CD4-positive, alpha-beta memory T cell (primary cell): Measurements from ENCODE around the gene RESF1. TPM values are rescaled to one million over a fixed set of nuclear protein-coding genes. Genes with fewer than 3 reads are reported as not detected.

Experiments
- CTCF ChIA-PET: fragments of 350-600 bp; sonication (Branson Sonifier 250); formaldehyde crosslinking; loops from one replicate; lab custom pipeline; 2021; ENCODE audit warnings: inconsistent platforms; ENCODE audit not compliant: partially characterized antibody; lab: Charles Lee
- POLR2A ChIA-PET: fragments of 350-600 bp; sonication (Branson Sonifier 250); formaldehyde crosslinking; loops from one replicate; lab custom pipeline; 2021; ENCODE audit not compliant: partially characterized antibody; lab: Charles Lee
- DNase-seq, 5 donors: peaks; one replicate each; pipeline versions ENCODE4 v3.0.0 to v3.0.0-alpha.2; 2020 to 2022; ENCODE audit warnings: mixed read lengths in 1 of 5
- H3K27ac ChIP-seq: one replicate; pipeline ENCODE4 v1.7.0; 2013; ENCODE audit warnings: low read depth, low read length
- H3K27me3 ChIP-seq: 2 replicates; pipeline ENCODE4 v1.7.0; 2013; ENCODE audit warnings: mild to moderate bottlenecking, low read length, moderate library complexity; ENCODE audit not compliant: insufficient read depth
- H3K36me3 ChIP-seq: 2 replicates; pipeline ENCODE4 v1.7.0; 2013; ENCODE audit warnings: mild to moderate bottlenecking, low read length, moderate library complexity; ENCODE audit not compliant: insufficient read depth
- H3K4me1 ChIP-seq: 2 replicates; pipeline ENCODE4 v1.7.0; 2013; ENCODE audit warnings: mild to moderate bottlenecking, low read length, moderate library complexity; ENCODE audit not compliant: insufficient read depth
- H3K4me3 ChIP-seq, 2 donors: one replicate each; pipeline ENCODE4 v1.7.0; 2013; ENCODE audit warnings: low read length in 2 of 2, mild to moderate bottlenecking in 1 of 2
- H3K9me3 ChIP-seq, 2 donors: one replicate each; pipeline ENCODE4 v1.7.0; 2013; ENCODE audit warnings: low read length in 2 of 2, control low read depth in 1 of 2; ENCODE audit not compliant: control insufficient read depth in 1 of 2
- H3K27ac Mint-ChIP-seq, 7 donors: one replicate each; pipeline ENCODE4 v1.8.0; 2020 to 2021; ENCODE audit warnings: mixed read lengths in 7 of 7, mild to moderate bottlenecking in 6 of 7, inconsistent platforms in 3 of 7, moderate library complexity in 3 of 7
- H3K27me3 Mint-ChIP-seq, 2 donors: one replicate each; pipeline ENCODE4 v1.8.0; 2020 to 2021; ENCODE audit warnings: mixed read lengths in 2 of 2
- H3K36me3 Mint-ChIP-seq, 2 donors: one replicate each; pipeline ENCODE4 v1.8.0; 2020 to 2021; ENCODE audit warnings: mixed read lengths in 2 of 2, inconsistent platforms in 1 of 2, mild to moderate bottlenecking in 1 of 2
- H3K4me1 Mint-ChIP-seq, 4 donors: one replicate each; pipeline ENCODE4 v1.8.0; 2020 to 2021; ENCODE audit warnings: mixed read lengths in 4 of 4, mild to moderate bottlenecking in 1 of 4
- H3K4me3 Mint-ChIP-seq, 8 donors: one replicate each; pipeline ENCODE4 v1.8.0; 2020 to 2021; ENCODE audit warnings: mixed read lengths in 8 of 8, mild to moderate bottlenecking in 7 of 8, moderate library complexity in 6 of 8, inconsistent platforms in 3 of 8
- H3K9me3 Mint-ChIP-seq, 8 donors: one replicate each; pipeline ENCODE4 v1.8.0; 2020 to 2021; ENCODE audit warnings: mixed read lengths in 8 of 8, mild to moderate bottlenecking in 5 of 8, inconsistent platforms in 3 of 8, moderate library complexity in 1 of 8
- intact Hi-C: fragments of 100-400 bp; cut with micrococcal nuclease; formaldehyde crosslinking; loops from one replicate; pipeline ENCODE4 v1.15.1; 2023
- polyA plus RNA-seq, 2 donors: library from polyadenylated mRNA; unstranded; fragments of 300-500 nt; fragmentation: Illumina TruSeq; gene quantifications; one replicate each; pipeline ENCODE4 v1.2.3, GENCODE V29; 2021
- total RNA-seq, 2 experiments: library from RNA; stranded (reverse); gene quantifications; one replicate each; pipeline ENCODE4 v1.2.3, GENCODE V29; 2021

RESF1 gene
- total and polyA plus RNA-seq, 4 experiments from 2014 or later = 56.5 to 545 (median 439) TPM

DNA sequence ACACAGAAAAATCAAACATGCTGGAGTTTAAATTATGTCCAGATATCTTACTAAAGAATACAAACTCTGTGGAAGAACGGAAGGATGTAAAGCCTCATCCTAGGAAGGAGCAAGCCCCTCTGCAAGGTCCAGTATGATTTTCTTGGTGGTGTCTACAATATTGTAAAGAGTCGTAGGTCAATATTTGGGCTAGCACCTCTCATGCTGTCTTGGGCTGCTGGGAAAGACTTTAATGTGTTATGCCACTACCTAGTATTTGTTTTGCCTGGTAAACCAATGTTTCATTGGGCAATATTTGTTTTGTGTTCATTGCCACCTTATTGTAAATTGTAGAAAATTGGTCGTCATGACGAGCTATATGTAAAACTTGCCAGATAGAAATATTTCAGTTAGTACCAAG is 26.6 kb downstream of the RESF1 start:
- intact Hi-C loops = loop anchor here (2.0 kb wide), 1 partner anchor 17 kb away; no protein-coding TSS in a partner anchor
- peaks cover 35 to 62% (median 40%) of the 10 kb centered on the region in 4 donors for H3K4me1 Mint-ChIP-seq
- peaks cover 3 to 79% (median 72%) of the 10 kb centered on the region in 8 donors for H3K9me3 Mint-ChIP-seq
- no peaks in the 10 kb centered on the region for H3K27me3 Mint-ChIP-seq
- peak overlapping the region in 4 of 7 donors; percentile 35 to 57 (median 53) for H3K27ac Mint-ChIP-seq
- Histone ChIP-seq H3K27me3 (no peaks in the 10 kb centered on the region), H3K27ac (no peak overlapping the region), H3K36me3 (peaks cover 28% of the 10 kb centered on the region), H3K4me1 (peaks cover 45% of the 10 kb centered on the region), H3K9me3 (peaks cover 28 to 49% of the 10 kb centered on the region in 2 donors), H3K4me3 (no peak overlapping the region)
- ChIA-PET POLR2A (interaction anchor here (0.7 to 6.8 kb wide), 10 partner anchors 9 to 327 kb away, joined by 3 to 55 read pairs (median 6); partner anchors contain the start of genes ETFBKMT and RESF1), CTCF (interaction anchor here (0.7 to 2.2 kb wide), 4 partner anchors 8 to 333 kb away, joined by 3 to 7 read pairs (median 6); no protein-coding TSS in a partner anchor)
- peaks cover 86 to 92% of the 10 kb centered on the region in 2 donors for H3K36me3 Mint-ChIP-seq
- DNase-seq = no peak
- H3K4me3 Mint-ChIP-seq = peak overlapping the region in 1 of 8 donors; percentile 24

DNA sequence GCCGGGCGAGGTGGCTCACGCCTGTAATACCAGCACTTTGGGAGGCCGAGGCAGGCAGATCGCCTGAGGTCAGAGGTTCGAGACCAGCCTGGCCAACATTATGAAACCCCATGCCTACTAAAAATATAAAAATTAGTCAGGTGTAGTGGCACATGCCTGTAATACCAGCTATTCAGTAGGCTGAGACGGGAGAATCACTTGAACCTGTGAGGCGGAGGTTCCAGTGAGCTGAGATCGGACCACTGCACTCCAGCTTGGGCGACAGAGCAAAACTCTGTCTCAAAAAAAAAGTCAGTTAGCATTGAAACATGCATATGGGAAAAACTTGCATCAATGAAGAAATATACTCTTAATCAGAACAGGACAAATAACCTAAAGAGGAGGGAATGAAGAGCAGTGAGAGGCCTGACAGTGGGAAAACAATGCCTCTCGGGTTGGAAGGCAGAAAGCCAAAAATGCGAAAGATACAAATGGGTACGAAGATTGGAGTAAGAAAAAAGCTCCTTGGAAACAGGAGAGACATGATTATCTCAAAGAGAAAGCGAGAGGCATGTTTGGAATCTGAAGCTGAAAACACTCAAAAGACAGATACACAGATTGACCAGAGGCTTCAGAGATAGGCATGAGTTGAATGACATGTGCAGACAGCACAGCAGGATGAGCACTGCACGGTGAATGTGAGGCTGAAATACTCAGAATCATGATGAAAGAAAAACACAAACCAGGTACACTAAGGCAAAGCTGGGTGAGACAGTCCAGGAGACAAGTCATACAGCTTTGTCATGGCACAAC is 30.6 kb downstream of the RESF1 start:
- ChIA-PET CTCF (interaction anchor here (0.7 to 1.3 kb wide), 5 partner anchors 16 to 337 kb away, joined by 3 to 5 read pairs (median 3); no protein-coding TSS in a partner anchor), POLR2A (interaction anchor here (0.6 to 1.9 kb wide), 8 partner anchors 12 to 260 kb away, joined by 3 to 8 read pairs (median 4); partner anchors contain the start of genes AMN1 and RESF1)
- no peak overlapping the region for H3K4me3 ChIP-seq
- Mint-ChIP-seq H3K27ac (peak overlapping the region in 5 of 7 donors; percentile 14 to 84 (median 63)), H3K9me3 (peaks cover 0 to 59% (median 45%) of the 10 kb centered on the region in 8 donors), H3K4me3 (peak overlapping the region in 1 of 8 donors; percentile 58), H3K4me1 (peaks cover 20 to 28% (median 27%) of the 10 kb centered on the region in 4 donors), H3K36me3 (peaks cover 71 to 82% of the 10 kb centered on the region in 2 donors), H3K27me3 (no peaks in the 10 kb centered on the region)
- intact Hi-C loops = loop anchor here (5.0 kb wide), 1 partner anchor 307 kb away; no protein-coding TSS in a partner anchor
- H3K9me3 ChIP-seq = peaks cover 1 to 10% of the 10 kb centered on the region in 2 donors
- H3K4me1 ChIP-seq = peaks cover 7% of the 10 kb centered on the region
- H3K36me3 ChIP-seq = peaks cover 19% of the 10 kb centered on the region
- no peak for DNase-seq
- no peaks in the 10 kb centered on the region for H3K27me3 ChIP-seq
- no peak overlapping the region for H3K27ac ChIP-seq

DNA sequence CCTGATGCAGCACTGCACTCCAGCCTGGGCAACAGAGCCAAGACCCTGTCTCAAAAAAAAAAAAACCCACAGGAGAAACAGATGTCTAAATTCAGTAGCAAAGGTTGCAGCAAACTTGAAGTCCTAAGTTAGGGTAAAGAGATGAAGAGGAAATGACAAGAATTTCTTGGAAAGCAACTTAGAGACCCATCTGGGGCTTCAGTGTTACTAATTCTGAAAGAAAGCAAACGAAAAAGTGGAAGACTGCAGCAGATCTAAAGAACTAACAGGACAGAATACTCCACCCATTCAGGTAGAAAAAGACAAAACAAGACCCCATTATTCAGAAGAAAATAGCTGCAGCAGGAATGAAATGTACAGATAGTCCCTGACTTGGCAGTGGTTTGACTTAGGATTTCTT is 31.9 kb downstream of the RESF1 start:
- Mint-ChIP-seq H3K27ac (peak overlapping the region in 3 of 7 donors; percentile 25 to 87 (median 44)), H3K27me3 (no peaks in the 10 kb centered on the region), H3K36me3 (peaks cover 62 to 75% of the 10 kb centered on the region in 2 donors), H3K4me1 (peaks cover 9 to 19% (median 13%) of the 10 kb centered on the region in 4 donors), H3K4me3 (no peak overlapping the region), H3K9me3 (peaks cover 0 to 45% (median 33%) of the 10 kb centered on the region in 8 donors)
- Histone ChIP-seq H3K27me3 (no peaks in the 10 kb centered on the region), H3K4me1 (no peaks in the 10 kb centered on the region), H3K9me3 (no peaks in the 10 kb centered on the region), H3K36me3 (peaks cover 24% of the 10 kb centered on the region), H3K27ac (no peak overlapping the region), H3K4me3 (no peak overlapping the region)
- intact Hi-C loops = loop anchor here (5.0 kb wide), 1 partner anchor 309 kb away; no protein-coding TSS in a partner anchor
- POLR2A ChIA-PET = interaction anchor here (0.6 to 1.7 kb wide), 8 partner anchors 12 to 177 kb away, joined by 3 to 6 read pairs (median 4); no protein-coding TSS in a partner anchor
- DNase-seq = no peak
- CTCF ChIA-PET = interaction anchor here (1.0 kb wide), 1 partner anchor 31 kb away, joined by 4 read pairs; no protein-coding TSS in a partner anchor

DNA sequence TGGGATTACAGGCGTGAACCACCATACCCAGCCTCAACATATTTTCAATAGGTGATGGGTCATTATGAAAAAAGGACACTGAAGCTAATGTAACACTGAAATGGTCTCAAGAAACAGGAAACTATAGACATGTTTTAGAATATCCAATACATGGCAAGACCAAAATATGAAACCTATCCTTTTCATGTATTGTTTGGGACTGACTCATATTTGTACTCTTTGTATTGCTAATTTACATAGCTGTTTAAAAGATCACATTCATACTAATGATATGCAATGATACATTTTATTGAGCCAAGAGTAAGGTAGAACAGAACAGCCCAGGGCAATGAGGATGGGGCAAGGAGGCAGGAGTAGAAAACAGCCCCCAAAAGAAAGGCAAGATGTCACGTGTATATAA is 32.6 kb downstream of the RESF1 start:
- peak overlapping the region in 2 of 7 donors; percentile 23 to 70 for H3K27ac Mint-ChIP-seq
- Histone ChIP-seq H3K27me3 (no peaks in the 10 kb centered on the region), H3K36me3 (peaks cover 28% of the 10 kb centered on the region), H3K4me1 (no peaks in the 10 kb centered on the region), H3K27ac (no peak overlapping the region), H3K4me3 (no peak overlapping the region), H3K9me3 (no peaks in the 10 kb centered on the region)
- POLR2A ChIA-PET = interaction anchor here (0.6 to 1.7 kb wide), 10 partner anchors 11 to 263 kb away, joined by 3 to 6 read pairs (median 4); partner anchors contain the start of gene AMN1
- intact Hi-C loops = loop anchor here (5.0 kb wide), 1 partner anchor 310 kb away; no protein-coding TSS in a partner anchor
- peaks cover 0 to 39% (median 26%) of the 10 kb centered on the region in 8 donors for H3K9me3 Mint-ChIP-seq
- peaks cover 58 to 69% of the 10 kb centered on the region in 2 donors for H3K36me3 Mint-ChIP-seq
- peak overlapping the region in 1 of 8 donors; percentile 31 for H3K4me3 Mint-ChIP-seq
- DNase-seq = no peak
- CTCF ChIA-PET = interaction anchor here (1.0 to 1.4 kb wide), 3 partner anchors 10 to 69 kb away, joined by 4 to 5 read pairs (median 5); no protein-coding TSS in a partner anchor
- no peaks in the 10 kb centered on the region for H3K27me3 Mint-ChIP-seq
- H3K4me1 Mint-ChIP-seq = peaks cover 6 to 13% (median 8%) of the 10 kb centered on the region in 4 donors

DNA sequence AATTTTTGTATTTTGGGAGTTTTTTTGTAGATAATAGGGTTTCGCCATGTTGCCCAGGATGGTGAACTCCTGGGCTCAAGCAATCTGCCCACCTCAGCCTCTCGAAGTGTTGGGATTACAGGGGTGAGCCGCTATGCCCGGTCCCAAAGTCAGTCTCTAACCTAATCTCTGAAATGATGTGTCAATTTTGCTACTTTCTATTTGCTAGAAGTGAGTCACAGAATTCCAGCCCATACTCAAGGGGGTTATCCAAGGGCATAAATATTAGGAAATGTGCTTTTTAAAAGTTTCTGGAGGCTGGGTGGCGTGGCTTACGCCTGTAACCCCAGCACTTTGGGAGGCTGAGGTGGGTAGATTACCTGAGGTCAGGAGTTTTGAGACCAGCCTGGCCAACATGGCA is 40.5 kb downstream of the RESF1 start:
- H3K36me3 Mint-ChIP-seq = peaks cover 39 to 45% of the 10 kb centered on the region in 2 donors
- ChIA-PET POLR2A (interaction anchor here (1.2 to 1.6 kb wide), 2 partner anchors 15 to 19 kb away, joined by 4 to 6 read pairs; no protein-coding TSS in a partner anchor), CTCF (no interaction called here)

DNA sequence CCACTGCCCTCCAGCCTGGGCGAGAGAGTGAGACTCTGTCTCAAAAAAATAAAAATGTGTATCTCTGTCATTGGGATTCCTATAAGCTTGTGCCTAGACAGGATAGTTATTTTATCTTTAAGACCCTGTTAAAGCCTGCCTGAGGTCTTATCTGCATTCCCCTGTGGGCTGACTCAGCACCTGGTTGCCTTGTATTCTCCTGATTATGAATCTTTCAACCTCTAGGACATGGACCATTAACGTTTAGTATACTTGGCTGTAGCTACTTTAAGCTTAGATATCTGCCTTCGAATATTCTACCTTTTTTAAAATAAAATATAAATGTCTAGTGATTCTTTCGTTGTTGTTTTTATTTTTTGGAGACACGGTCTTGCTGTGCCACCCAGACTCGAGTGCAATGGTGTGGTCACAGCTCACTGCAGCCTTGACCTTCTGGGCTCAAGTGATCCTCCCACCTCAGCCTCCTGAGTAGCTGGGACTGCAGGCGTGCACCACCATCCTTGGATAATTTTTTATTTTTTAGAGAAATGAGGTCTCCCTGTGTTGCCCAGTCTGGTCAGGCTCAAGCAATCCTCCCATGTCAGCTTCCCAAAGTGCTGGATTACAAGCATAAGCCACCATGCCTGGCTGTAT is 41.3 kb downstream of the RESF1 start:
- peak overlapping the region in 2 of 7 donors; percentile 19 to 69 for H3K27ac Mint-ChIP-seq
- peaks cover 0 to 4% (median 0%) of the 10 kb centered on the region in 8 donors for H3K9me3 Mint-ChIP-seq
- H3K36me3 Mint-ChIP-seq = peaks cover 35 to 44% of the 10 kb centered on the region in 2 donors
- ChIA-PET CTCF (interaction anchor here (1.5 kb wide), 1 partner anchor 82 kb away, joined by 3 read pairs; no protein-coding TSS in a partner anchor), POLR2A (interaction anchor here (1.2 to 1.6 kb wide), 4 partner anchors 15 to 104 kb away, joined by 3 to 7 read pairs (median 5); partner anchors contain the start of gene RESF1)
- H3K9me3 ChIP-seq = no peaks in the 10 kb centered on the region
- H3K27ac ChIP-seq = no peak overlapping the region
- no peak overlapping the region for H3K4me3 Mint-ChIP-seq
- H3K4me1 ChIP-seq = no peaks in the 10 kb centered on the region
- DNase-seq = no peak
- intact Hi-C loops = loop anchor here (5.0 kb wide), 1 partner anchor 38 kb away; no protein-coding TSS in a partner anchor
- no peak overlapping the region for H3K4me3 ChIP-seq
- H3K4me1 Mint-ChIP-seq = peaks cover 0 to 8% (median 5%) of the 10 kb centered on the region in 4 donors
- no peaks in the 10 kb centered on the region for H3K27me3 Mint-ChIP-seq
- H3K36me3 ChIP-seq = peaks cover 30% of the 10 kb centered on the region
- H3K27me3 ChIP-seq = no peaks in the 10 kb centered on the region

More for the DNA sequence above, 40.5 kb downstream of the RESF1 start:
- Histone ChIP-seq H3K27ac (no peak overlapping the region), H3K4me3 (no peak overlapping the region), H3K4me1 (no peaks in the 10 kb centered on the region), H3K27me3 (no peaks in the 10 kb centered on the region), H3K9me3 (no peaks in the 10 kb centered on the region), H3K36me3 (peaks cover 34% of the 10 kb centered on the region)
- no peak for DNase-seq
- Mint-ChIP-seq H3K4me1 (peaks cover 0 to 8% (median 5%) of the 10 kb centered on the region in 4 donors), H3K4me3 (no peak overlapping the region), H3K27ac (peak overlapping the region in 2 of 7 donors; percentile 41 to 42), H3K9me3 (peaks cover 0 to 4% (median 0%) of the 10 kb centered on the region in 8 donors), H3K27me3 (no peaks in the 10 kb centered on the region)
- intact Hi-C loops = loop anchor here (5.0 kb wide), 1 partner anchor 37 kb away; no protein-coding TSS in a partner anchor
